Stimulated activated CD4-positive, alpha-beta T cell treated with anti-CD3 and anti-CD28 coated beads, TNF-alpha, amount 100 ng/mL, for 24 hours (primary cell): ENCODE measurements around the gene APBB2.
"Not testable (repeated sequence)": the region's sequence is repeated elsewhere in the genome, so short reads cannot be mapped to it uniquely, and the experiment has no call there.

ENCODE experiments used
- DNase-seq, 3 experiments: peaks; one replicate each; pipeline ENCODE4 v3.0.0-alpha.2; 2020; ENCODE audit warnings: low read depth in 3 of 3

APBB2 gene

GRCh38 chr4:41061482-41062185 is 152.7 kb downstream of the APBB2 start:
- no peak for DNase-seq

GRCh38 chr4:41060352-41061334 is 153.7 kb downstream of the APBB2 start:
- no peak for DNase-seq

- not testable (repeated sequence) for DNase-seq
These were observed 154.9 kb downstream of the APBB2 start for GRCh38 chr4:41059411-41059810.

DNA sequence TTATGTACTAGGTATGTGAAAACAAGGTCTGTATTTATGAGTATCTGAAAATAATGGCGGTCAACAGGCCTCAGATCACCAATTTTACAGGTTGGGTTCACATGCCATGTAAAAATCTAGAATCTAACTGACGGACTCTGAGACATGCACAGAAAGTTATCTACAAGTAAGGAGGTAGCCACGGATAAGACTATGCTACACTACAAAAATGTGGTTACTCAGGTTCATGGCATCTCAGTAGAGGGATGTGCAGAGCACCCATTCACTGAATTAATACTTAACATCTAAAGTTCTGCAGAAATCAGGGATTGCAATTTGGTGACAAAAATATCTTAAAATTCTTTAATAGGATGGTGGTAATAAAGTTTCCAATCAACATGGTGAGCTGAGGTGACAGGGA is 155.9 kb downstream of the APBB2 start:
- DNase-seq = no peak

DNA sequence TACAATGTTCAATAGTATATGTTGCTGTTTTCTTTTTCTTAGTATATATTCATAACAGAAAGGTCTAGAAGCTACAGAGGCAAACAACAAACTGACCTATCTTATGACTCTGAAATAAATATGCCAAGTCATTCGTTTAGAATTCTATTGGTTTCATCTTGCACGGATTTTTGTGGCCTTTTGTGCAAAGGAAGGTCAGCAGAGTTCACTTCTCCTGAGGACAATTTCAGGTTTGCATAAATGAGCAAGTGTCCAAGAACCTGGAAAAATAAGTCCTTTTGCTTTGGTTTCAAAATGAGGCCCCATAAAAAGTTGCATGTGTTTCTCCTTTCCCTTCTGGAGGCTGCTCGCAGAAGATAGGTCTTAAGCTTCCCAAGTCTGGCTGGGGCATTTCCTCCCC is 156.9 kb downstream of the APBB2 start:
- DNase-seq = no peak

- DNase-seq = no peak
These were observed 162.1 kb downstream of the APBB2 start for GRCh38 chr4:41052287-41052686.

- DNase-seq = no peak
These were observed 163.2 kb downstream of the APBB2 start for GRCh38 chr4:41050880-41051775.

GRCh38 chr4:41050116-41050515 is 164.2 kb downstream of the APBB2 start:
- no peak for DNase-seq

DNA sequence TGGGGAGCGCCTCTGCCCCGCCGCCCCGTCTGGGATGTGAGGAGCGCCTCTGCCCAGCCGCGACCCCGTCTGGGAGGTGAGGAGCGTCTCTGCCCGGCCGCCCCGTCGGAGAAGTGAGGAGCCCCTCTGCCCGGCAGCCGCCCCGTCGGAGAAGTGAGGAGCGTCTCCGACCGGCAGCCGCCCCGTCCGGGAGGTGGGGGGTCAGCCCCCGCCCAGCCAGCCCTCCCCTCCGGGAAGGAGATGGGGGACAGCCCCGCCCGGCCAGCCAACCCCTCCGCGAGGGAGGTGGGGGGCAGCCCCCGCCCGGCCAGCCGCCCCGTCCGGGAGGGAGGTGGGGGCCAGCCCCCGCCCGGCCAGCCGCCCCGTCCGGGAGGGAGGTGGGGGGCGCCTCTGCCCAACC is 165.2 kb downstream of the APBB2 start:
- DNase-seq = not testable (repeated sequence)

GRCh38 chr4:41044791-41045190 is 169.6 kb downstream of the APBB2 start:
- DNase-seq = no peak

DNA sequence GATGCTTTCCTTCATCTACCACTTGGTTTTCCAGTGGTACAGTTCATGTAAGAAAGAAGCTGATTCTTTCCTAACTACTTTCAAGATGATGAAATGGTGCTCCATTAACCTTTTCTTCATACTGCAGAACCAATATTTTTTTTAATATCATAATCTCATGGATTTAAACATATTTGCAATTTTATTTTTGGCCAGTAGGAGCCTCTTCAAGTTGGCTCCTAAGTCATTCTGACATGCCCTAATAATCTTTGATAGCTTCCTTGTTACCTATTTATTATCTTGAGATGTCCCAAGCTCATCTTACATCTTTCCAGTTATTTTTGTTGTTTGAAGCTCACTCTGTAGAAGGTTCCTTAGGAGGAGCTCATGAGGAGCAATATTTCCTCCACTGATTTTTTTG is 170.2 kb downstream of the APBB2 start:
- no peak for DNase-seq

GRCh38 chr4:41043465-41043864 is 170.9 kb downstream of the APBB2 start:
- no peak for DNase-seq

GRCh38 chr4:41041551-41041950 is 172.8 kb downstream of the APBB2 start:
- DNase-seq = no peak

DNA sequence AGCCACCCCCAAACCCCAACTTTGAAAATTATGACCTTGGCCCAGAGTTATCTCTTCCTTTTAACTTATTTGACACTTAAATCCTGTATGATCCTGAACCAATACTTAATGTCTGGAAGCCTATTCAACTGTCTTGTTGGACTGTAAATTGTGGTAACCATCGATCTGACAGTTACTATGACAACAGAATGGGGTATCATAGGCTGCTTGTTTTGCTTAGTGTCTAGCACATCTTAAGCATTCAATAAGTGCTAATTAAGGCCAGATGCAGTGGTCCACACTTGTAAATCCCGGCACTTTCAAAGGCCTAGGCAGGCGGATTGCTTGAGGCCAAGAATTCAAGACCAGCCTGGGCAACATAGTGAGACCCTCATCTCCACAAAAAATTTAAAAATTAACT is 175.0 kb downstream of the APBB2 start:
- no peak for DNase-seq

- DNase-seq = no peak
These were observed 176.0 kb downstream of the APBB2 start for GRCh38 chr4:41038304-41038703.

GRCh38 chr4:41029098-41029497 is 185.2 kb downstream of the APBB2 start:
- DNase-seq = no peak

- no peak for DNase-seq
These were observed 185.8 kb downstream of the APBB2 start for GRCh38 chr4:41028392-41029076.

- DNase-seq = no peak
These were observed 187.4 kb downstream of the APBB2 start for GRCh38 chr4:41026971-41027370.

GRCh38 chr4:41025824-41026223 is 188.5 kb downstream of the APBB2 start:
- no peak for DNase-seq

- no peak for DNase-seq
These were observed 189.5 kb downstream of the APBB2 start for GRCh38 chr4:41024556-41025491.
